Measurements from ENCODE around the gene PVALB. TPM values are rescaled to one million over a fixed set of nuclear protein-coding genes. Genes with fewer than 3 reads are reported as not detected.
A peak's percentile ranks its signal among the peaks of the same experiment; 100 is the strongest.

PVALB gene
- total and polyA plus RNA-seq, 2 donors (not counting 3 experiments of a cell fraction or from before 2014, with no cell fraction given): not detected

- TF ChIP-seq MYC (IDR thresholded peaks at IDR 0.05; ENCODE audit: low read depth, low read length): no peak
- TF ChIP-seq EZH2 (IDR thresholded peaks at IDR 0.05; ENCODE audit: borderline replicate concordance, low read depth, low read length, severe bottlenecking): no peak
- TF ChIP-seq FOS (IDR thresholded peaks at IDR 0.05; ENCODE audit: borderline replicate concordance, insufficient read depth, low read length): no peak
- TF ChIP-seq POLR2A (IDR thresholded peaks at IDR 0.05; ENCODE audit: low read depth, low read length): no peak
- TF ChIP-seq CTCF (IDR thresholded peaks at IDR 0.05; ENCODE audit: extremely low read depth in 1 of 2, insufficient read depth in 1 of 2, low read depth in 1 of 2, low read length in 2 of 2): no peak
- TF ChIP-seq MAX (IDR thresholded peaks at IDR 0.05; ENCODE audit: insufficient read depth, insufficient read length): no peak
- TF ChIP-seq JUN (IDR thresholded peaks at IDR 0.05; ENCODE audit: borderline replicate concordance, insufficient read depth, insufficient read length, low read depth): no peak
- TF ChIP-seq GATA2 (IDR thresholded peaks at IDR 0.05; ENCODE audit: insufficient read depth, insufficient read length, low read depth, low read length): no peak
- TF ChIP-seq POLR2AphosphoS5 (IDR thresholded peaks at IDR 0.05; ENCODE audit: insufficient read depth, low read depth, low read length): no peak
- Histone ChIP-seq H4K20me1 (replicated peaks; ENCODE audit: control insufficient read depth, extremely low read depth, insufficient read depth, low read length) (no peaks in the 10 kb centered on the region), H3K4me3 (replicated peaks in 1 of 3; ENCODE audit: insufficient read depth in 1 of 3, low read depth in 1 of 3, low read length in 3 of 3) (peak overlapping the region; percentile 59 to 93 (median 75)), H3K9me3 (replicated peaks; ENCODE audit: control insufficient read depth, insufficient read depth, low read length) (no peaks in the 10 kb centered on the region), H2AFZ (ENCODE audit: low read depth, low read length) (peak overlapping the region; percentile 81), H3K4me1 (ENCODE audit: control insufficient read depth, extremely low read depth, insufficient read depth, low read length) (peaks cover 10% of the 10 kb centered on the region), H3K27ac (ENCODE audit: insufficient read depth, low read depth, low read length) (no peak overlapping the region), H3K27me3 (ENCODE audit: control insufficient read depth in 2 of 2, insufficient read depth in 2 of 2, low read length in 2 of 2) (no peaks in the 10 kb centered on the region), H3K79me2 (ENCODE audit: control insufficient read depth, insufficient read depth, low read length) (no peaks in the 10 kb centered on the region), H3K4me2 (ENCODE audit: insufficient read depth, low read length) (peak overlapping the region; percentile 69), H3K9me1 (replicated peaks; ENCODE audit: control insufficient read depth, extremely low read depth, insufficient read depth, low read length) (no peaks in the 10 kb centered on the region), H3K9ac (replicated peaks; ENCODE audit: extremely low read depth, insufficient read depth, low read length) (peak overlapping the region; percentile 60), H3K36me3 (ENCODE audit: control insufficient read depth in 2 of 2, extremely low read depth in 1 of 2, insufficient read depth in 2 of 2, low read length in 2 of 2) (no peaks in the 10 kb centered on the region)
- ChIA-PET POLR2A (no interaction called here), CTCF (interaction anchor here (0.8 to 3.8 kb wide), 14 partner anchors 8 to 423 kb away, joined by 3 to 75 read pairs (median 4); no protein-coding TSS in a partner anchor)
- no TSS peak for BruUV-seq (replicated peaks)
- FAIRE-seq (no peak), DNase-seq (ENCODE audit: low read depth, low spot score) (peak; percentile 31)
- intact Hi-C loops (cut with micrococcal nuclease) (loop anchor here (2.0 kb wide), 1 partner anchor 19 kb away; no protein-coding TSS in a partner anchor), dilution Hi-C loops (cut with MboI; ENCODE audit: extremely low pct_ligation_motif_present, low sequenced_read_pairs) (loop anchor here (10.0 kb wide), 1 partner anchor 59 kb away; no protein-coding TSS in a partner anchor)
Observed at GRCh38 chr22:36775586-36775963, 41.3 kb downstream of the PVALB start.
